MM.1S (cell line): Measurements from ENCODE around the gene CDC45.

Experiments
- EZH2 ChIP-seq: fragments of 300-600 bp; sonication (generic); optimal IDR thresholded peaks from 2 replicates; pipeline ENCODE3; 2017; ENCODE audit warnings: low read depth, mild to moderate bottlenecking, antibody characterized with exemption, low read length, mixed read lengths
- EZH2phosphoT487 ChIP-seq: fragments of 300-600 bp; sonication (generic); IDR thresholded peaks from 2 replicates; pipeline ENCODE4 v1.6.1; 2018; ENCODE audit warnings: antibody characterized with exemption, low read length
- TF ChIP-seq, protein P1 (sequence below): fragments of 300-600 bp; sonication (generic); IDR thresholded peaks from 2 replicates; pipeline ENCODE4 v1.5.1; 2016; ENCODE audit warnings: antibody characterized with exemption, low read length, mixed read lengths

- TF ChIP-seq, protein P1, sequence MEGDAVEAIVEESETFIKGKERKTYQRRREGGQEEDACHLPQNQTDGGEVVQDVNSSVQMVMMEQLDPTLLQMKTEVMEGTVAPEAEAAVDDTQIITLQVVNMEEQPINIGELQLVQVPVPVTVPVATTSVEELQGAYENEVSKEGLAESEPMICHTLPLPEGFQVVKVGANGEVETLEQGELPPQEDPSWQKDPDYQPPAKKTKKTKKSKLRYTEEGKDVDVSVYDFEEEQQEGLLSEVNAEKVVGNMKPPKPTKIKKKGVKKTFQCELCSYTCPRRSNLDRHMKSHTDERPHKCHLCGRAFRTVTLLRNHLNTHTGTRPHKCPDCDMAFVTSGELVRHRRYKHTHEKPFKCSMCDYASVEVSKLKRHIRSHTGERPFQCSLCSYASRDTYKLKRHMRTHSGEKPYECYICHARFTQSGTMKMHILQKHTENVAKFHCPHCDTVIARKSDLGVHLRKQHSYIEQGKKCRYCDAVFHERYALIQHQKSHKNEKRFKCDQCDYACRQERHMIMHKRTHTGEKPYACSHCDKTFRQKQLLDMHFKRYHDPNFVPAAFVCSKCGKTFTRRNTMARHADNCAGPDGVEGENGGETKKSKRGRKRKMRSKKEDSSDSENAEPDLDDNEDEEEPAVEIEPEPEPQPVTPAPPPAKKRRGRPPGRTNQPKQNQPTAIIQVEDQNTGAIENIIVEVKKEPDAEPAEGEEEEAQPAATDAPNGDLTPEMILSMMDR, result no peak
- TF ChIP-seq EZH2phosphoT487 (no peak), EZH2 (no peak)
These were observed 11.0 kb downstream of the CDC45 start for GRCh38 chr22:19490628-19491230.
